HL-60 (cell line): ENCODE measurements around the gene FRMD8.

Source experiments
- DNase-seq, 2 experiments: peaks; one replicate each; pipeline ENCODE4 v3.0.0-alpha.2; 2010 to 2020; ENCODE audit warnings: low read depth in 1 of 2, low spot score in 1 of 2
- H3K27ac ChIP-seq: fragments of 250-450 bp; sonication (Bioruptor Pico); replicated peaks from 2 replicates; pipeline ENCODE4 v1.5.1; 2020; ENCODE audit warnings: mild to moderate bottlenecking, moderate library complexity
- H3K27me3 ChIP-seq: fragments of 250-450 bp; sonication (Bioruptor Pico); 2 replicates; pipeline ENCODE4 v1.5.1; 2021; ENCODE audit warnings: mild to moderate bottlenecking, moderate library complexity; ENCODE audit not compliant: insufficient read depth, poor library complexity, severe bottlenecking
- H3K4me3 ChIP-seq: replicated peaks from 2 replicates; pipeline ENCODE4 v1.5.1; 2011; ENCODE audit warnings: mild to moderate bottlenecking, control low read depth, low read length; ENCODE audit not compliant: insufficient read depth
- GABPA ChIP-seq: IDR thresholded peaks from 2 replicates; pipeline ENCODE4 v1.6.1; 2012; ENCODE audit warnings: low read depth
- POLR2AphosphoS5 ChIP-seq: IDR thresholded peaks from 2 replicates; pipeline ENCODE4 v1.6.1; 2012; ENCODE audit warnings: low read depth
- SPI1 ChIP-seq: IDR thresholded peaks from 2 replicates; pipeline ENCODE4 v1.6.1; 2012; ENCODE audit warnings: low read depth, mild to moderate bottlenecking, borderline replicate concordance
- TF ChIP-seq, protein P1 (sequence below): IDR thresholded peaks from 2 replicates; pipeline ENCODE4 v1.6.1; 2012; ENCODE audit warnings: low read depth; ENCODE audit not compliant: insufficient replicate concordance
- TF ChIP-seq, protein P2 (sequence below): IDR thresholded peaks from one replicate; pipeline ENCODE4 v1.5.1; 2011; ENCODE audit warnings: low read length, control low read depth, inconsistent platforms; ENCODE audit not compliant: insufficient read depth

FRMD8 gene

DNA sequence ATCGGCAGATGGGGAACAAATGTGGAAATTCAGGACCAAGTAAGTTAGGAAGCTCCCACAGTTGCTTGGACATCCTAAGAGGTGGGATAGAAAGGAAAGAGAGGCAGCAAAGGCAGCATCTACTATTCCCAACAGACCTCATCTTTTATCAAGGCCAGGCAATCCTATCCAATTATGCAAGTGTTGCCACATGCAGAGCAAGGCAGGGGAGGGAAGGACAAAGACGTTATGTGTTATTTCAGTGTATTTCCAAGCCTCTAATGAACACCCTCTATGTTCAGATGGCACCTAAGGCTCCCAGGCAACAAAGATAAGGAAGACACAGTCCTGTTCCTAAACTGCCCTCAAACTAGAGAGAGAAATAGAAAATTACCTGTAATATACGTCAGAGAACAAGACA is 22.7 kb upstream of the FRMD8 start:
- DNase-seq = peak in 1 of 2 experiments; percentile 41
- H3K27me3 ChIP-seq = no peaks in the 10 kb centered on the region
- H3K27ac ChIP-seq = peak overlapping the region; percentile 17; the same call in 1 of the 2 replicates
- TF ChIP-seq, protein P1, sequence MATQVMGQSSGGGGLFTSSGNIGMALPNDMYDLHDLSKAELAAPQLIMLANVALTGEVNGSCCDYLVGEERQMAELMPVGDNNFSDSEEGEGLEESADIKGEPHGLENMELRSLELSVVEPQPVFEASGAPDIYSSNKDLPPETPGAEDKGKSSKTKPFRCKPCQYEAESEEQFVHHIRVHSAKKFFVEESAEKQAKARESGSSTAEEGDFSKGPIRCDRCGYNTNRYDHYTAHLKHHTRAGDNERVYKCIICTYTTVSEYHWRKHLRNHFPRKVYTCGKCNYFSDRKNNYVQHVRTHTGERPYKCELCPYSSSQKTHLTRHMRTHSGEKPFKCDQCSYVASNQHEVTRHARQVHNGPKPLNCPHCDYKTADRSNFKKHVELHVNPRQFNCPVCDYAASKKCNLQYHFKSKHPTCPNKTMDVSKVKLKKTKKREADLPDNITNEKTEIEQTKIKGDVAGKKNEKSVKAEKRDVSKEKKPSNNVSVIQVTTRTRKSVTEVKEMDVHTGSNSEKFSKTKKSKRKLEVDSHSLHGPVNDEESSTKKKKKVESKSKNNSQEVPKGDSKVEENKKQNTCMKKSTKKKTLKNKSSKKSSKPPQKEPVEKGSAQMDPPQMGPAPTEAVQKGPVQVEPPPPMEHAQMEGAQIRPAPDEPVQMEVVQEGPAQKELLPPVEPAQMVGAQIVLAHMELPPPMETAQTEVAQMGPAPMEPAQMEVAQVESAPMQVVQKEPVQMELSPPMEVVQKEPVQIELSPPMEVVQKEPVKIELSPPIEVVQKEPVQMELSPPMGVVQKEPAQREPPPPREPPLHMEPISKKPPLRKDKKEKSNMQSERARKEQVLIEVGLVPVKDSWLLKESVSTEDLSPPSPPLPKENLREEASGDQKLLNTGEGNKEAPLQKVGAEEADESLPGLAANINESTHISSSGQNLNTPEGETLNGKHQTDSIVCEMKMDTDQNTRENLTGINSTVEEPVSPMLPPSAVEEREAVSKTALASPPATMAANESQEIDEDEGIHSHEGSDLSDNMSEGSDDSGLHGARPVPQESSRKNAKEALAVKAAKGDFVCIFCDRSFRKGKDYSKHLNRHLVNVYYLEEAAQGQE = no peak
- TF ChIP-seq POLR2AphosphoS5 (no peak), SPI1 (no peak), GABPA (no peak)
- TF ChIP-seq, protein P2, sequence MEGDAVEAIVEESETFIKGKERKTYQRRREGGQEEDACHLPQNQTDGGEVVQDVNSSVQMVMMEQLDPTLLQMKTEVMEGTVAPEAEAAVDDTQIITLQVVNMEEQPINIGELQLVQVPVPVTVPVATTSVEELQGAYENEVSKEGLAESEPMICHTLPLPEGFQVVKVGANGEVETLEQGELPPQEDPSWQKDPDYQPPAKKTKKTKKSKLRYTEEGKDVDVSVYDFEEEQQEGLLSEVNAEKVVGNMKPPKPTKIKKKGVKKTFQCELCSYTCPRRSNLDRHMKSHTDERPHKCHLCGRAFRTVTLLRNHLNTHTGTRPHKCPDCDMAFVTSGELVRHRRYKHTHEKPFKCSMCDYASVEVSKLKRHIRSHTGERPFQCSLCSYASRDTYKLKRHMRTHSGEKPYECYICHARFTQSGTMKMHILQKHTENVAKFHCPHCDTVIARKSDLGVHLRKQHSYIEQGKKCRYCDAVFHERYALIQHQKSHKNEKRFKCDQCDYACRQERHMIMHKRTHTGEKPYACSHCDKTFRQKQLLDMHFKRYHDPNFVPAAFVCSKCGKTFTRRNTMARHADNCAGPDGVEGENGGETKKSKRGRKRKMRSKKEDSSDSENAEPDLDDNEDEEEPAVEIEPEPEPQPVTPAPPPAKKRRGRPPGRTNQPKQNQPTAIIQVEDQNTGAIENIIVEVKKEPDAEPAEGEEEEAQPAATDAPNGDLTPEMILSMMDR = no peak
- no peak overlapping the region for H3K4me3 ChIP-seq

DNA sequence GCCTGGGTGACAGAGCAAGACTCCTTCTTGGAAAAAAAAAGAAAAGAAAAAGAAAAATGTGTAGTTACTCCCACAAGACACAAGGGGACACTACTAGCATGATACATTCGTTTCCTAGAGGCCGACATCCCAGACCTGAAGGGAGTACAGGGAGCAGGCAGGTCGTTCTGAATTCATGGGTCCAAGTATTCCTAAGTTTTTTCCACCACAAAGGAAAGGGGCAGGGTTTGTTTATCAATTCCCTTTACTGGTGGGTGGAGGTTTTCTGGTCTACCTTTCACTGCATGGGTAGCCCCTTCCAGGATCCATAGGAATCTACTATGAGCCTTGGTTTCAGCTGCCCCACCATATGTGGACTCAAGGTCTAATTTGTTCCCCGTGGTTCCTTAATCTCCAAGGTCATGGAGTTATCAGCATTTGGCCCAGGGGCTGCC is 20.1 kb upstream of the FRMD8 start:
- no peak overlapping the region for H3K4me3 ChIP-seq
- DNase-seq = peak in 1 of 2 experiments; percentile 56
- no peak overlapping the region for H3K27ac ChIP-seq
- TF ChIP-seq, protein P2 = peak; percentile 56
- TF ChIP-seq SPI1 = no peak
- no peaks in the 10 kb centered on the region for H3K27me3 ChIP-seq

DNA sequence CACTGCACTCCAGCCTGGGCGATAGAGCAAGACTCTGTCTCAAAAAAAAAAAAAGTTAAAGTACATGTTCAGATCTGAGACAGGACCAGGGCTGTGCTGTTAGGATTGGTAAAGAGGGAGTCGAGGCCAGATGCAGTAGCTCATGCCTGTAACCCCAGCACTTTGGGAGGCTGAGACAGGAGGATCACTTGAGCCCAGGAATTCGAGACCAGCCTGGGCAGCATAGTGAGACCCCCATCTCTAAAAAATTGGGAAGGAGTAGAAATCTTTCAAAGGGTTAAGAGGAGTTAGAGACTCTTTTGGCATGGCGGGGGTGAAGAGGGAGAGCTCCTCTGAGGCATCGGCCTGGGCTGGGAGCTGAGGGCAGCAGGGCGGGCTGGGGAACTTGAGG is 15.8 kb upstream of the FRMD8 start:
- DNase-seq = no peak
- no peak overlapping the region for H3K27ac ChIP-seq

More for the DNA sequence above, 15.8 kb upstream of the FRMD8 start:
- H3K27me3 ChIP-seq = no peaks in the 10 kb centered on the region
- H3K4me3 ChIP-seq = no peak overlapping the region
- no peak for TF ChIP-seq SPI1
- no peak for TF ChIP-seq POLR2AphosphoS5
- TF ChIP-seq, protein P2 = no peak
- TF ChIP-seq GABPA = no peak
- TF ChIP-seq, protein P1 = no peak
